ENCODE measurements around the gene ASB13.

Gene ASB13, protein sequence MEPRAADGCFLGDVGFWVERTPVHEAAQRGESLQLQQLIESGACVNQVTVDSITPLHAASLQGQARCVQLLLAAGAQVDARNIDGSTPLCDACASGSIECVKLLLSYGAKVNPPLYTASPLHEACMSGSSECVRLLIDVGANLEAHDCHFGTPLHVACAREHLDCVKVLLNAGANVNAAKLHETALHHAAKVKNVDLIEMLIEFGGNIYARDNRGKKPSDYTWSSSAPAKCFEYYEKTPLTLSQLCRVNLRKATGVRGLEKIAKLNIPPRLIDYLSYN

DNA sequence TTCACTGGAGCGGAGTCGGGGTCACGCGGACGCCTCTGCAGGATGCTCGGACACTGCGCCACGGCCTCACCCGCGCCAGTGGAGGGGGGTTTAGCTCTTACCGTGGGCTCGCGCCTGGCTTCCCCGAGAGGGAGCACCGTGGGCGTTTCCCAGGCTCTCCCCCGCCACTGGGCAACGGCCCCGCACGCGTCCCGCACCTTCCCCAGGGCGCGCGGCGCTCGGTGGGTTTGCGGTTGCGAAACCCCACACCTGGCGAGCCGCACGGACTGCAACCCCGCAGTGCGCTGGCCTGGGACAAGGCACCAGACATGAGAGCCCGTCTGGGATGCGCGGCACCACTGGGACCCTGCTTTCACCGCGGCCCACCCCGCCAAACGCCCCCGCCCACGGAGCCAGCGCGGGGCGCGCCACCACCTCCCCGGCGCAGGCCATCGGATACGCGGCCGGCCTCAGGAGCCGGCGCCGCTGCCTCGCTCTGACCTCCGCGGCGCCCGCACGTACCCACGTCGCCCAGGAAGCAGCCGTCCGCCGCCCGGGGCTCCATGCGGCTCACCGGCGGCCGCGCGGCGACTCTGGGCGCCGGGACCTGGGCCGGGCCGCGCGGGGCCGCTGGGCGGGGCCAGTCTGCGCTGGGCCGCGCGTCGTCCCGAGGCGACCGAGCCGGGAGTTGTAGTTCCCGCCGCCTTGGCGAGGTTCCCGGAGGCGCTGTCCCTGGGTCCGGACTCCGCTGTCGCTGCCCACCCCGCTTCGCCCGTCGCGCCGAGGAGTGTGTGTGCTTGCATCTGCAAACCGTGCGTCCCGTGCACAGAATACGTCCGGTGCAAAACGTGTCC lies at the start of gene ASB13:
Gene ASB13 (minus strand): TSS at position 588 of the 833 bp plus-strand sequence. CDS start 44 bp downstream, at position 544.
- in situ Hi-C loops (cut with HindIII; ENCODE audit: low sequenced_read_pairs): no loop called here

DNA sequence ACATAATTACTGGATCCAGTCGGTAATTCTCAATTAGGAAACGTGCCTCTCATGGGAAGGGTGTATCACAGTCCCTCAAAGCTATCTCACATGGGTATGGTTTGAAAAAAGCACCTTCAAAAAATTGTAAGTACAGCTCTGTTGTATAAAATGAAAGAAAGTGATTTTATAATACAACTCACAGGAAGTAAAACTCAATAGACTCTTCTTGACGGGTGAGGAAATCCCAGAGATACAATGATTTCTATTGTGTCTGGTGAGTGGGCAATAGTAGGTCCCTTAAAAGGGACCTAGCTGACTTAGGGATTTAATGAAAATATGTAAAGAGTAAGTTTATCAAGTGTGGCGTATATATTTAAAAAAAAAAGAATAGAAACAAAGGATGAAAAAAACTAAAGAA lies 45.2 kb upstream of the ASB13 start:
- in situ Hi-C loops (cut with HindIII; ENCODE audit: low sequenced_read_pairs): no loop called here

DNA sequence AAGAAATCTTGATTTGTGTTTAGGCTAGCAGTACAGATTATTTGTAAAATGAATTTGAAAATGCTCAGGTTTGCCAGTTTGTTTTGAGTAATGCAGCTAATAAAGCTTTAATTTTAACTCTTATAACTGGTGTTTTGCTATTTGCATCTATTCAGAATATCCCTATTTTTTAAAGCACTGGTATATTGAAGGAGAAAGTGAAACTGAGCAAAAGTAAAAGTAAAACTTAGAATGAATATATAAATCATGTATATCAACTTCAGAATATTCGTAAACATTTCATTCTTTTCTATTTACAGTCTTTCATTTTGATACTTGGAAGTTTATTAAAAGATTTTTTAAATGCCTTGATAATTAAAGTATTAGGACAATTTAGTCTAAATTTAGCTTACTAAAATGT lies 44.5 kb upstream of the ASB13 start:
- in situ Hi-C loops (cut with HindIII; ENCODE audit: low sequenced_read_pairs): no loop called here

DNA sequence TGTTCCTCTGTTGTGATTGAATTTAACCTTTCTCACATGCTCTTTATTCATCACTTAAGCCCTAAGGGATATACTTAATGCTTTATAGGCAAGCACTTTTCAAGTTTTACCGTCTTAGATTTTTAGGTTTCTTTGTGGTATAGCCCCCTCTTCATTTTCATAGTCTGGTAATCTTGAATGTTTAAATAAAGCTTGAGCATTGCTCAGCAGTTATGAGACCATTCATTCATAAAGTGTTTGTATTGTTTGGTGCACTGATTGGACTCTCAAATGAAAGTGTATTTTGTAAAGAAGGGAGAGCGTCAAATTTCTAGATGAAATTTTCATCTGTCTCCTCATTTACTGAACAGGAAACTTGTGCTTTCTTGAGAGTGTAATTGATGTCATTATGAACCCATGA lies 43.5 kb upstream of the ASB13 start:
- in situ Hi-C loops (cut with HindIII; ENCODE audit: low sequenced_read_pairs): no loop called here

DNA sequence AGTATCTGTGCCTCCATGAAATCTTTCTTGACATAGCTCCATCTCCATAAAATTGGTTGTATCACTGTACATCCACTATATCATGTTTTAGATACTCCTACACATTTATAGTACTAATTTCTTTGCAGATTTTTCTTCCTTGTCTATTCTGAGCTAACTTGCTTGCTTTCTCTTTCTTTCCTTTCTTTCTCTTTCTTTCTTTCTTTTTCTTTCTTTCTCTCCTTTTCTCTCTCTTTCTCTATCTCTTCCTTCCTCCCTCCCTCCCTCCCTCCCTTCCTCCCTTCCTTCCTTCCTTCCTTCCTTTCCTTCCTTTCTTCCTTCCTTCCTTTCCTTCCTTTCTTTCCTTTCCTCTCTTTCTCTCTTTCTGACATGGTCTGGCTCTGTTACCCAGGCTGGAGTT lies 42.0 kb upstream of the ASB13 start:
- in situ Hi-C loops (cut with HindIII; ENCODE audit: low sequenced_read_pairs): no loop called here

DNA sequence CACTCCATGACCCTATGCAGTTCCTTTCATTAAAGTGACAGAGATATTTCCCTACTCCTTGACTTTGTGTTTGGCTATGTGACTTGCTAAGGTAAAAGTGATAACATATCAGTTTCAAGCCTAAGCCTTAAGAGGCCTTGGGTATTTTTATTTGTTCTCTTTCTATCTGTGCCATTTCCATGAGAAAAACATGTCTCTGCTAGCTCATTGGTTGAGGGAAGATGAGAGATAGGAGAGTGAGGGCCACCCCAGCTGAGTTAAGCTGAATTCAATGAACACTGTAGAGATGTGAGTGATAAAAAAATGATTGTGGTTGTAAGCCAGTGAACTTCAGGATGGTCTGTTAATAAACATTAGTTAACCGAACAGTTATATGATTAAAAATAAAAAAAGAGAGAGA lies 31.7 kb upstream of the ASB13 start:
- in situ Hi-C loops (cut with HindIII; ENCODE audit: low sequenced_read_pairs): no loop called here

DNA sequence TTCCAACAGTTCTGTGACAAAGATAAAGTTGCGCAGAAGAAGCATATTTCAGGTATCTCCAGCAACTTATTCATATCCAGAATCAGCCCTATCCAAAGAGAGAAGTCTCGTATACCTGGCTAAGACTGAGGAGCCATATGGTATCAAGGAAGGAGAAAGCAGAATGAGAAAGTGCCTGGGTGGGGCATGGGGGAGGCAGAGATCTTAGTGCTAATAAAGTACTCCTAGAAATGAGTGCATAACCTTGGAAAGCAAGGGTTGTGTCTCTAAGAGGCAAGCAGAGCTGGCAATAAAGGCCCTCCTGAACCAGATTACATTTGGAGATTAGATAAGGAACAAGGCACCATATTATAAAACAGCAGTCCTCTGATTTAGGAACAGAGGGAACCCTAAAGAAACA lies 30.9 kb upstream of the ASB13 start:
- in situ Hi-C loops (cut with HindIII; ENCODE audit: low sequenced_read_pairs): no loop called here

DNA sequence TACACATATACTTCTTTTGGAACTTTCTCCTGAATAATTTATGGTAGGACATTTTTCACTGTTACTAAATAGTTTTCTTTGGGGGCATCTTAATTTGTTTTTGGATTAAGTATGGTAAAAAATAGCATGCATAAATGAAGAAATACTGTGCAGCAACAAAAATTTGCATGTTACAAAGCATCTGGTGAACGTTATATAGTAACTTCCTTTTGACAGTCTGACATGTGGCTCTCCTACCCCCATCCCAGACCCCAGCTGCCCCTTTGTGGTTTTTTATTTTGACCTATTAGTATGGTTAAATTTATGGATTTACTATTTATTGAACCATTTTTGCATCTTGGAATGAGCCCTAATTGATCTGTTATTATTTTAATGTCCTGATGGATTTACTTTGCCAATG lies 28.2 kb upstream of the ASB13 start:
- in situ Hi-C loops (cut with HindIII; ENCODE audit: low sequenced_read_pairs): no loop called here

DNA sequence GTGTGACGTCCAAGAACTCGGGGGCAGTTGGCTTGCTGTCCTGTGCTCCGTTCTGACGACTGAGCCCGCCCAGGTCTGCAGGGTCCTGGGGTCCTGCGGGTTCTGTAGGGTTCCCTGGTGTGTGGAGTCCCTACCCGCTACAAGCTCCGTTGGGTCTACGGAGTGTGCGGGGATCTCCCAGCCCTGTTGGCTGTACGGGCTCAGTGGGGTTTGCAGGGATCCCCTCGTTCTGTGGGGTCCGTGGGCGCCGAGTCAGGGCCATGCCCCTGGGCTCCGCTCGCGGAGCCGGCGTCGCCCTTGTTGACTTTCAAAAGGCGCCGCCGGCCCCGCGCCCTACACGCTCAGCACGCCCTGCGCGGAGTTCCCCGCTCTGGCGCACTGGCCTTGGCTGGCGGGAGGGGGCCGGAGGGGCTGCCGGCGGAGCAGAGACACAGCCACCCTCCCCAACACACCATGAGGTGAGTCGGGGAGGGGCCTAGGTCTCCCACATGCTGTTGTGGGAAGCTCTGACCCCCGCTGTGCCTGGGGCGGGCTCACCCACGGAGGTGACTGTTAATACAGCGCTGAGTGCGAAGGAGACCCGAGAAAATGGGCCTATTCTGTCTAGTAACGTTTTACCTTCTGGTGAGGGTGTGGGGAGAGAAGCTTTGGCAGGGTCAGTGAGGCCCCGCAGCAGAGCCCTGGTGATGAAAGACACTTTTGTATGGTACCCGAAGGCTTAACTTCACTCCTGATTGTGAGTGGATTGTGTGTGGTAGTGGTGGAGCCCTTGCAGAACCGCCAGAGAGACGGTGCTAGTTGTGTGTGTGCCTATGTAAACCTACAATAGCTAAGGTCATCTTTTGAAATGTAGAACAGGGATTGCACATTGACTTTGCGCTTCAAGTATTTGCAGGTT lies 26.3 kb upstream of the ASB13 start:
- in situ Hi-C loops (cut with HindIII; ENCODE audit: low sequenced_read_pairs): no loop called here

DNA sequence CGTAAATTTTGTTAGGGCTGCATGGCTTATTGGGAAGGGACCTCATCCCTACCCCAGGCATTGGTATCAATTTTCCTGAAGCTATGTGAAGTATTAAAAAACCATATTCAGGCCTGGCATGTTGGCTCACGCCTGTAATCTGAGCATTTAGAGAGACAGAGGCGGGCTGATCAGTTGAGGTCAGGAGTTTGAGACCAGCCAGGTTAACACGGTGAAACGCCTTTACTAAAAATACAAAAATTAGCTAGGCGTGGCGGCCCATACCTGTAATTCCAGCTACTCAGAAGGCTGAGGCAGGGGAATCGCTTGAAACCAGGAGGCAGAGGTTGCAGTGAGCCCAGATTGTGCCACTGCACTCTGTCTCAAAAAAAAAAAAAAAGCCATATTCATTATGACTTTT lies 25.4 kb upstream of the ASB13 start:
- in situ Hi-C loops (cut with HindIII; ENCODE audit: low sequenced_read_pairs): no loop called here

DNA sequence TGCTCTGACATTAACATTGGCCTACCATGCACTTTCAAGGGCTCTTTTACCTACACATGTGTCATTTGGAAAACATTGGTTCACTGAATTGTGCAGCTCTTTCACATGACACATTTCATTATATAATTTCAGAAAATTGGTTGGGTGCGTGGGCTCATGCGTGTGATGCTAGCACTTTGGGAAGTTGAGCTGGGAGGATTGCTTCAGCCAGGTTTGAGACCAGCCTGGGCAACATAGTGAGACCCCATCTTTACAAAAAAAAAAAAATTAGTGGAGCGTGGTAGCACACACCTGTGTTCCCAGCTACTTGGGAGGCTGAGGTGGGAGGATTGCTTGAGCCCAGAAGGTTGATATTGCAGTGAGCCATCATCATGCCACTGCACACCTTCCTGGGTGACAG lies 22.2 kb upstream of the ASB13 start:
- in situ Hi-C loops (cut with HindIII; ENCODE audit: low sequenced_read_pairs): no loop called here

DNA sequence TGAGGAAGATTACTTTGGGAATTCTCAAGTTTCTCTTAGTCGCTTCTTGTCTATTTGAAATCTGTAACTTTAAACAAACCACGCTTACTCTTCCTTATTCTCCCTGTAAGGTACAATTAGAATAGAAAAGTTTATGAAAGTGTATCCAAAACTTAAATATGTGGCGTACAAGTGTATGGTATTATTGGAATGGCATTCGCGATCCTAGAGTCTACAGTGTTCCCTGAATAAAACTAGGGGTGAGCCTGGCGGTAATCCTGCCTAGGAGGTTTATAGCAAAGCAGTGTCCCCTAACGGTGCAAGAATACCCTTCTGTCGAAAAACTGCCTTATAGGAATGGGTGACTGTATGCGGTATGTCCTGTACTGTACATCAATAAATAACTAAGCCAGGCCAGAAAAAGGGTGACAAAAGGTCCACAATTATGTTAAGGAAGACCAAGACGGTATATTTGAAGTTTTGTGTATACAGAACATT lies 19.4 kb upstream of the ASB13 start:
- in situ Hi-C loops (cut with HindIII; ENCODE audit: low sequenced_read_pairs): no loop called here

DNA sequence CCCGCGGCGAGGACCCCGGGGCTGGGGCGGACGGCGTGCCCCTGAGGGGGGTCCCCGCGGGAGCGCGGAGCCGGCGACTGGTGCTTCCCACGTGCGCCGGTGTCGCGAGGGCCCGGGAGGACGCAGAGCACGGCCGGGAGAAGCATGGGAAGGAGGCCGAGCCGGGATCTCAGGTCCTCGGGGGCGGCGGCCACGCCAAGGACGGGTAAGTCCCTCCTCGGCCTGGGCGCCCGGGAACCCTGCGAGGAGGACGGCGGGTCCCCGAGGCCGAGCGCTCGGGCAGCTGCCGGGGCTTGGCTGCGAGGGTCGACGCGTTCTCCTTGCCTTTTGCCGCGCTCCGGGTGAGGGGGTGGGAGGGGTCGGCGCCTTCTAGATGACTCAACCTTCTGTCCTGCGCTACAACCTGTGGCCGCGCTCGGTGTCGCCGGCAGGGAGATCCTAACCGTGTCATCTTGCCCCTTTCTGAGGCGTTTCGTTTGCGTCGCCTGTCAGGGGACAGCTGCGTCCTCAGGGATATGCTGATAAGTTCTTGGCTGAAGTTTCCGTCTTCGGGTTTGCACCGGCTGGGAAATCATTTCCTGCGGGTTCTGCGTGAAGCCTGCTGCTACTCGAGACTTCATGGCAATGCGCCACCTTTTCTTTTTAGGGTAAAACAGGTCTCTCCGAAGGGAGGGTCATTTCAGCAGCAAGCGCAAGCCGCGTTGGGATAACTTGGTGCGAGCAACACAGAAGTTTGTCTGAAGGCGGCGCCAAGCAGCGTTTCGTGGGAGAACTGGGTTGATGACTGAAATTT lies 18.8 kb upstream of the ASB13 start:
- in situ Hi-C loops (cut with HindIII; ENCODE audit: low sequenced_read_pairs): no loop called here

DNA sequence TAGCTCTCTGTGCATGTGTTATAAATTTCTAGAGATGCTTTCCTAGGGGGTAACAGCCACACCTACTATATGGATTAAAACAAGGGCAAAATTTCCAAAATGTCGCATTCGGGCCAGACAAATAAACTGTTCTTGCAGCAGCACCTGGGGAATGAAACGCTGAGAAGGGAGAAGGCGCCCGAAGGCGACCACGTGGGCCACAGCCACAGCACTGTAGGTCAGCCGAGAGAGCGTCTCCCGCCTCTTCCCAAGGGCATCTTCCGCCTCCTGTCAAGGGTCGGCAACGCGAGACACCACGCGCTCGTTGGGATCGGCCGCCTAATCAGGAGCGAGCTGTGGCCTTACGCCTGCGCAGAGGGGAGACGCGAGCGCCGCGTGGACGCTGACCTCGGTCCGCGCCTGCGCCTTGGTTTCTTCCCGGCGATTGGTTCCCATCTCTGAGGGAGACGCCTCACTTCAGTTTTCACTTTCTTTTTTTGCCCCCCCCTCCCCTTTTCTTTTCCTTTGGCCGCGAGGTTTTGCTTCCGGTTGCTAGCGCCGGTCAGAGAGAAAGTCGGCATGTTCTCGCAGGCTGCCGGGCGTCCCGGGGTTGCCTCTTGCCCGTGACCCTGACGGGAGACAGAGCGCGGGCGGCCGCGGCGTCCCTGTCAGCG lies 18.0 kb upstream of the ASB13 start, which contains the start of gene TASOR2:
Gene TASOR2 (plus strand): TSS at position 521 of the 653 bp plus-strand sequence. CDS start 35,805 bp downstream, outside the sequence.
- in situ Hi-C loops (cut with HindIII; ENCODE audit: low sequenced_read_pairs): no loop called here

DNA sequence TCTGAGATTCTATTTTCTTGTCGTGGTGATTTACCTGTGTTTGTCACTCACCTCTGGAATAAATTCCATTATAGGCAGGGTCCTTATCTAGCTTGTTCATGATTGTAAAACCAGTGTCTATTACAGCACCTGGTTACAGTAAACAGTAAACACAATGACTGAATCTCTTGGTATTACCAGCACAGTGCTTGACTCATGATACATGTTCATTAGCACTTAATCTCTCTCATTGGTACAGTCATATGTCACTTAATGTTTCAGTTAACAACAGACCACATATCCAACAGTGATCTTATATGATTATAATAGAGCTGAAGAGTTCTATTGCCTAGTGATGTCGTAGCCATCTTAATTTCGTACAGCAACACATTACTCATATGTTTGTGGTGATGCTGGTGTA lies 16.7 kb upstream of the ASB13 start:
- in situ Hi-C loops (cut with HindIII; ENCODE audit: low sequenced_read_pairs): no loop called here

DNA sequence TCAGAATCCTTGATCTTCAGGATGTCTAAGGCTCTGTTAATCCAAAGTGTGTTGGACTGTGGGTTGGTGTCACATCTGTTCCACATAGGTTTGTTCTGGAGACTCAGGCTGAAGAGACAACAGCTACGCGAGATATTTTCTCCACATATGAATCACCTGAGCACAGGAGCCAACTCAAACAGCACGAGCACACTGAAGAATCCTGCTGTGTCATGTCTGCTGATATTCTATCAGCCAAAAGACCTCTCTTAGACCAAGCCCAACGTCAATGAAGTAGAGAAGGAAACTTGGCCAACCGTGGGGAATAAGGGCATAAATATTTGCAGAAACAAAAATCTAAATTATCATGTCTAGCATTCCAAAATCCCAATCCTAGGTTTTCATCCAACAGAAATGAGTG lies 15.5 kb upstream of the ASB13 start:
- in situ Hi-C loops (cut with HindIII; ENCODE audit: low sequenced_read_pairs): no loop called here

DNA sequence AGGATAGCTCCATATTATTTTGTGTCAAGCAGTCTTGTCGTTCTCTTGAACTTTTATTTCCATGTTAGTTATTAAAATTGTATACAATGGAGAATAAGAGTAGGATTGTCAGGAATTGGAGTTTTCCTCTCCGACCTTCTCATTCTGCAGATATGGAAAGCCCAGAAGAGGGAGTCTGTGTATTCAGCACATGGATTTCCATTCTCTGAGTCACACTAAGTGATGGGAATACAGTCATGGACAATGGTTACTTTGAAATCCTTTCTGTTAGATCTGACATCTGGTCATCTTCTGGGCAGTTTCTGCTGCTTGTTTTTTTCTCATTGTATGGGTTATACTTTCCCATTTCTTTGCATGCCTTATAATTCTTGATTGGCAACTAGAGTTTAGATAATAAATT lies 13.2 kb upstream of the ASB13 start:
- in situ Hi-C loops (cut with HindIII; ENCODE audit: low sequenced_read_pairs): no loop called here

DNA sequence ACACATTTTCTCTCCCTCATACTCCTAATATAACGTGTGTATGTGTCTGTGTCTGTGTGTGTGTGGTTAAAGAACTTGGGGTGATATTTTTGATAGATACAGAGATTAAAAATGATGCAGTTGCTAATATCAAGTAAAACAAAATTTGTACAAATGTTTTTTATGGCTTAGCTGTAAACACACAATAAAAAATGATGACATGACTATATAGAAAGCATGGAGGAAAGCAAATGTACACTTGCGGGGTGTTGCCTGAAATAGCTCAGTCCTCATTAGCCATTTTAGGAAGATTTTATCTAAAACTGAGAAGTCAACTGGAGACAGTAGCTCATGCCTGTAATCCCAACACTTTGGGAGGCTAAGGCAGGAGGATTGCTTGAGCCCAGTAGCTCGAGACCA lies 12.6 kb upstream of the ASB13 start:
- in situ Hi-C loops (cut with HindIII; ENCODE audit: low sequenced_read_pairs): no loop called here

DNA sequence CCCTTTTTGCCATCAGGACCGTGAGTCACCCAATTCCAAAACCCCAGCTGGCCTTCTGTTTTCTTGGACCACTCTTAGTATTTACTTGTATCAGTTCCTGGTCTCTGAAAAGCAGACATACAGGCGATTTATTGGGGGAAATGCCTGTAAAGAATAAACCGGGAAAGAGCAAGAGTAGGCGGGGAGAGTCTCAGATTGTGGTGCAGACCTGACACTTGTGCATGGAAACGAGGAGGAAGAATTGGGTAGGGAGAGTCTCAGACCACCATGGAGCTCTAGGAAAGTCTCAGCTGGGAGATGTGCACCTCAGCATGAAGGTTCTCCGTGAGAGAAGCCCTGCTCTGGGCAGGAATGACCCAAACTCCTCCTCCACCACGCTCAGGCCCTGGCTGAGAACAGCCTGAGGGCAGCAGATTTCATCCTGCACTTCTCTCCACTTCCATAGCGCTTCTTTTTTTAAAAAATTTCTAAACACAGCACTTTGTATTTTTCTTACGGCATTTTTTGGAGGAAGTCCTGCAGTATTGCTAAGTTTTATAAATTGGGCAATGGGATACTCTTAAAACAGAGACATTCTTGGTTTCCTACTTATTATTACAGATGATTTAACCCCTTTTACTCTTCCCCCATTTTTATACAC lies 12.1 kb upstream of the ASB13 start:
- in situ Hi-C loops (cut with HindIII; ENCODE audit: low sequenced_read_pairs): no loop called here
